Fibroblast of skin of right quadriceps (primary cell): Measurements from ENCODE around the gene C1QTNF6.

Experiments
- DNase-seq: peaks from one replicate; pipeline ENCODE4 v3.0.0-alpha.2; 2013

The C1QTNF6 gene

DNA sequence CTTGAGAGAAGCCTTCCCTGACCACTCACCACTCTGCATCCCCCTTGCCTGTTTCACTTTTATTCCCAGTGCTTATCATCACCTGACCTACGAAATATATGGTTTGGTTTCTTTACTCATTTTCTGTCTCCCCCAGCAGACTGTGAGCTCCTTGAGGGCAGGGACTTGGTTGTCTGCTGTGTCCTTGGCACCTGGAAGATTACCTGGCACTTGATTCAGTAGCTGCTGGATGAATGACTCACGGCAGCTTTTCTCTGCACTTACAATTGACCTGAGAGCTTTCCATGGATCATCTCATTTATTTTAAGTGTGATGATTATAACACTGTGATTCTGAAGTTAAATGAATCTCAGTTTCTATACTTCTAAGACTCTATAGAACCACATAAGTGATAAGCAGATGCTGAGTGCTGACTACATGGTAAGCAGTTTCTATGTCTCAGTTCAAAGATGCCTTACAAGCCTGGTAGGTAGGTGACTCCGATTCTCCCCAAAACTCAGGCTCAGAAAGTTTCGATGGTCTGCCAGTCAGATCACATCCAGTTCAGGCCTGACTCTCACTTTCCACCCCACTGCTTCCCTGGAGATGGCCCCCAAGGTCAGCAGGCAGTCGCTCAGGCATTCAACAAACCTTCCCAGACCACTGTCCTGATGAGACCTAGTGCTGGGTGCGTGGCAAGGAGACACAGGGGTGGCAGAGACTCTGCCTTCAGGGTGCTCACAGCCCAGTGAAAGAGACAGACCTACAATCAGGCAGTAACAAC, 50.0 kb downstream of the C1QTNF6 start:
- no peak for DNase-seq

DNA sequence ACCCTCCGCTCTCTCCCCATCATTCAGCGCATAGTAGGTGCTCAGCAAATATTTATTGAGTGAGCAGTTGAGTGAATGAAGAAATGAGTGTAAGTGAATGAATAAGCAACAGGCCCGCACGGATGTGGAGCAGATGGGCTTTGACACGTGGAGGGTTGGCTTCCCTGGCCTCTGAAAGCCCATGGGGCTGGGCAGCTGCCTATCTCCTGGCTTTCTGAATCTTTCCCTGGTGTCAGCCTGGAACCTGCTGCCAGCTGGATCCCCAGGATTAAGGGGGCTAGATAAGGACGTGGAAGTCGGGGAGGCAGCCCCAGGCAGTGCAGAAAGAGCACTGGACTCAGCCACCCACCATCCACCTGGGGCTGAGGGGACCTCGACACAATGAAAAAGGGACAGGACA, 50.9 kb downstream of the C1QTNF6 start:
- no peak for DNase-seq

DNA sequence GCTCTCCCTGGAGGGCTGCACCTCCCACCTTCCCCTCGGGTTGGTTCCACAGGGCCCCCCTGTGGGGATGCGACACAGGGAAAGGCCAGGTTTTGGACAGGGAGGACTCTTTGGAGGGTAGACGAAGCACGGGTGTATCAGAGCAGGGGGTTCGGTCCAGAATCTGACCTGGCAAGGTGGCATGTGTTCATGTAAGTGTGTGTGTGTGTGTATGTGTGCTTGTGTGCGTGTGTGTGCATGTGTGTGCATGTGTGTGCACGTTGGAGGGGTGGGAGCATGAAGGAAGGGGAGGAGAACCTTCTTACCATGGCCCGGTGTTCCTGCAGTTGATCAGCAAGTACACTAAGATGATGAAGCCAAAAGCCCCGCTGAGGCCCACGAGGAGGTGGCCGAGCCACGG, 53.0 kb downstream of the C1QTNF6 start:
- DNase-seq: no peak

DNA sequence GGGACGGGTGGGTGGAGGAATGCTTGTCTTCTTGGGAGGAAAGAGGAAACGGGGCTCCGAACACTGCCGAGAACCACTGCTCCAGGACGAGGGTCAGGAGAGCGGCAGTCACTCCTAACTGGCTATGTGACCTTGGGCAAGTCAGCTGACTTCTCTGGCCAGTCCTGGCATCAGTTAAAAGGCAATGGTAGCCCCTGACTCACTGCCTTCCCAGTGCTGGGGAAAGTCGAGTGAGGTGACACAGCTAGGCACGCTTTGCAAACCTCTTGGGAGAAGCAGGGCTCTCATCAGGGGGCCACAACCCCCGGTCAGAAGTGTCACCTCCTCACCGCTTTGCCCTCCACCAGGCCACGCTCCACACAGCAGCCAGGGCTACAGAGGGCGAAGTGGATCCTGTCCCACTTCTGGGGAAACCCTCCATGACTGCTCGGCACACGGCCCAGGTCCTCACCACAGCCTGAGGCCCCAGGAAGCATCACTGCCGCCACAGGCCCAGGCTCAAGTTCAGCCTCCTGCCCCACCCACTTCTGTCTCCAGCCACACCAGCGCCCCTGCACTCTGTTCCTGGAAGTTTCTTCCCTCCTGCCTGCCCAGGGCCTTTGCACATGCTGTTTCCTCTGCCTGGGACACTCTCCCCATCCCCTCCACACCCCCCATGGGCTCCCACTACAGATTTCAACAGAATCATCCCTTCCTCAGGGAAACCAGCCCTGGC, 54.6 kb downstream of the C1QTNF6 start:
- DNase-seq: no peak

DNA sequence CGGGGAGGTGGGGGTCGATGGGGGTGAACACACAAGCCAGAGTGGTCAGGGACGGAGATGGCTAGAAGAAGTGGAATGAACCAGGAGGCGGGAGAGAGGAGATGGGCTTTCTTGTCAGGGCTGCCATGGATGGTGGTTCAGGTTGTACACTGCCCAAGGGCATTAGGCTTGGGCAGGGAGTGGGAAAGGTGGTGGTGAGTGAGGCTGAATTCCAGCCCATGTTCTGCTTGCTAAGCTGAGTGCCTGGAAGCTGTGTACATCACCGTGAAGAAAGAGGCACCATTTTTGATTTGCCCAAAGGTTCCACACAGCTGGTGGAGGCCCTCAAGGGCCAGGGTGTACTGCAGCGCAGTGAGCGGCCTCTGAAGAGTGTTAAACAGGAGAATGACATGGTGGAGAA, 55.3 kb downstream of the C1QTNF6 start:
- no peak for DNase-seq
